ENCODE data around the gene PRR7.

GRCh38 chr5:177397875-177398390, 48.7 kb upstream of the PRR7 start:
- no peak for TF ChIP-seq EZH2phosphoT487 (IDR thresholded peaks at IDR 0.05; ENCODE audit: insufficient read depth, low read depth)
- TF ChIP-seq EZH2 (IDR thresholded peaks at IDR 0.05; ENCODE audit: insufficient read depth, poor library complexity, severe bottlenecking) = no peak
